Upper lobe of right lung (tissue), 1 donor: ENCODE data around the gene NME2. TPM values are rescaled to one million over a fixed set of nuclear protein-coding genes. Genes with fewer than 3 reads are reported as not detected.
A peak's percentile ranks its signal among the peaks of the same experiment; 100 is the strongest.

Source experiments
- ATAC-seq: fragments of 200-7000 bp; cut with Tn5 transposase; one replicate; pipeline ENCODE4 v1.9.1; 2020; ENCODE audit warnings: mild to moderate bottlenecking, moderate library complexity
- DNase-seq: peaks from one replicate; pipeline ENCODE4 v3.0.0-alpha.2; 2020
- H3K27ac ChIP-seq: fragments of 200-600 bp; one replicate; pipeline ENCODE4 v1.8.0; 2022
- H3K27me3 ChIP-seq: fragments of 200-600 bp; one replicate; pipeline ENCODE4 v1.8.0; 2022; ENCODE audit warnings: mild to moderate bottlenecking
- H3K36me3 ChIP-seq: fragments of 200-600 bp; one replicate; pipeline ENCODE4 v1.8.0; 2022
- H3K4me1 ChIP-seq: fragments of 200-600 bp; one replicate; pipeline ENCODE4 v1.8.0; 2022
- H3K4me3 ChIP-seq: fragments of 200-600 bp; one replicate; pipeline ENCODE4 v1.8.0; 2022; ENCODE audit warnings: mild to moderate bottlenecking
- H3K9me3 ChIP-seq: fragments of 200-600 bp; one replicate; pipeline ENCODE4 v1.8.0; 2022
- CTCF ChIP-seq: fragments of 200-600 bp; IDR thresholded peaks from one replicate; pipeline ENCODE4 v1.8.0; 2022; ENCODE audit warnings: antibody characterized with exemption
- intact Hi-C: fragments of 100-400 bp; cut with DNase I; formaldehyde crosslinking; loops from one replicate; pipeline ENCODE4 v1.11.0; 2022
- total RNA-seq: library from RNA; stranded (reverse); fragmentation: NEBNext Ultra II Directional; extraction: Animal tissue kit (Norgen Biotek cat#: 25700); gene quantifications from one replicate; pipeline ENCODE4 v1.2.1, GENCODE V29; 2021
- donor health status: DM: no; HTN: yes; CAD: no; lungs with severe emphysema.

NME2 gene
- total RNA-seq, 1 donor from 2014 or later: 306 TPM

DNA sequence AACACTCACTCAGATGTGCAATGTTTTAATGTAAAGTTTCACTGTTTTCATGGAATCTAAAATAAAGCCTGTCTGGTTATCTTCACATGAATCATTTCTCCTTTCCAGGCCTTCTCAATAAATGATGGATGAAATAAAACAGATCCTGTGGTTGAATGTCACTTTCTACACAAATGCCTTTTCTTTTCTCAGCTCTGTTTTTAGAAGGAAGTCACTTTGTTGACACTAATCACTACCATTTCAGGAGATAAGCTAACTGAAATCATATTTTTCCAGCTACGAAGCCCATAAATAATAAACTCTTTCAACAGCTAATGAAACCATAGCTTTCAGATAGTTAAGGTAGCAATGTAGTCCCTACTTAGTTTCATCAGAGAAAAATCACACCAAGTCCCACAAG lies 17.9 kb downstream of the NME2 start:
- TF ChIP-seq CTCF: no peak
- H3K4me1 ChIP-seq: no peaks in the 10 kb centered on the region
- DNase-seq: no peak
- H3K4me3 ChIP-seq: no peak overlapping the region
- ATAC-seq: no peak
- H3K9me3 ChIP-seq: no peaks in the 10 kb centered on the region
- H3K27me3 ChIP-seq: no peaks in the 10 kb centered on the region
- H3K36me3 ChIP-seq: peaks cover 74% of the 10 kb centered on the region
- intact Hi-C loops: no loop called here
- no peak overlapping the region for H3K27ac ChIP-seq

- DNase-seq (peak; percentile 40), ATAC-seq (no peak)
- no peak overlapping the region for H3K27ac ChIP-seq
- intact Hi-C loops: no loop called here
- H3K27me3 ChIP-seq: no peaks in the 10 kb centered on the region
- peaks cover 77% of the 10 kb centered on the region for H3K36me3 ChIP-seq
- no peaks in the 10 kb centered on the region for H3K9me3 ChIP-seq
- no peaks in the 10 kb centered on the region for H3K4me1 ChIP-seq
- H3K4me3 ChIP-seq: no peak overlapping the region
- no peak for TF ChIP-seq CTCF
Measured at GRCh38 chr17:51185763-51186332, 19.6 kb downstream of the NME2 start.

DNA sequence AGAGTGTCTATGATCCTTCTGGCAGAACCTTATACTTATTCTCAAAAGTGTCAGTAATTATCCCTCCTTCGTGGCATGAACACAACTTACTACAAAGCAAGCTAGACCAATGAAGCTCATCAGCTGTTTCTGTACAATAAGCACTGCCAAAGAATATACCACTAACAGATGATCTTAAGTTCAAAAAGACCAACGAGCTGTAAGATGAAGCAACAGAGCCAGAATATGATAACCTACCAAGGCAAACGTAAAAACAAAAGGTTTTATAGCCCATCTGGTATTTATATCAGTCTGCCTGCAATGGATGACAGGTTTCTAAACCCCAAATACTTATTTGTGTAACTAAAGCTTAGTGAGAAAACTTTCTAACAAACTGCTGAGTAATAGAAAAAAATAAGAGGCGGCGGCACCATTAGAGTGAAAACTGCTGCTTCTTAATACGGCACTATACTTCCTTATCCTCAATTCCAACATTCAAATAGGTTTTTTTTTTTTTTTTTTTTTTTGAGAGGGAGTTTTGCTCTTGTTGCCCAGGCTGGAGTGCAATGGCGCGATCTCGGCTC lies 22.1 kb downstream of the NME2 start:
- no peak for ATAC-seq
- H3K4me1 ChIP-seq: no peaks in the 10 kb centered on the region
- H3K27ac ChIP-seq: no peak overlapping the region
- H3K36me3 ChIP-seq: peaks cover 81% of the 10 kb centered on the region
- H3K4me3 ChIP-seq: no peak overlapping the region
- DNase-seq: no peak
- TF ChIP-seq CTCF: no peak
- no peaks in the 10 kb centered on the region for H3K27me3 ChIP-seq
- intact Hi-C loops: no loop called here
- H3K9me3 ChIP-seq: no peaks in the 10 kb centered on the region

- intact Hi-C loops: no loop called here
- TF ChIP-seq CTCF: no peak
- Histone ChIP-seq H3K36me3 (peaks cover 80% of the 10 kb centered on the region), H3K27ac (no peak overlapping the region), H3K9me3 (no peaks in the 10 kb centered on the region), H3K27me3 (no peaks in the 10 kb centered on the region), H3K4me1 (no peaks in the 10 kb centered on the region), H3K4me3 (no peak overlapping the region)
- ATAC-seq: no peak
- DNase-seq: no peak
Measured at GRCh38 chr17:51189162-51189561, 23.0 kb downstream of the NME2 start.

DNA sequence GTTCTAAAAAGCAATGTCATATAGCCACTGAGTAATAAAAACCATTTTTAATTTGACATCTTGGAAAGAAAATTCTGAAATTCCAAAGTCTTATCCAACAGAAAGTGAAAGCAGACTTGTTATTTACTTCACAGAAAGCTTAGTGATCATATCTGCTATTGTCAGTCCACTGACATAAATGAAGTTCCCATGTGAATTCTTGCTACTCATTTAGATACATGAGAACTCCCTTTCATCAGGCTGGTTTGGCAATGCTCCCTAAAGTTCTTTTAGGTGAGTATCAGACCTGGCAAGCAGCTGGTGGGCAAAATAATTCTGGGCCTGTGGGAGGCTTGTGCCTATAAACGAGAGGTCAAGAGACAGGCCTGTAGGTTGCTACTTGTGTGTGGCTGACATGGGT lies 23.4 kb downstream of the NME2 start:
- DNase-seq: no peak
- H3K27ac ChIP-seq: no peak overlapping the region
- no peak overlapping the region for H3K4me3 ChIP-seq
- no peaks in the 10 kb centered on the region for H3K27me3 ChIP-seq
- ATAC-seq: no peak
- peaks cover 78% of the 10 kb centered on the region for H3K36me3 ChIP-seq
- H3K9me3 ChIP-seq: no peaks in the 10 kb centered on the region
- intact Hi-C loops: no loop called here
- TF ChIP-seq CTCF: no peak
- no peaks in the 10 kb centered on the region for H3K4me1 ChIP-seq

DNA sequence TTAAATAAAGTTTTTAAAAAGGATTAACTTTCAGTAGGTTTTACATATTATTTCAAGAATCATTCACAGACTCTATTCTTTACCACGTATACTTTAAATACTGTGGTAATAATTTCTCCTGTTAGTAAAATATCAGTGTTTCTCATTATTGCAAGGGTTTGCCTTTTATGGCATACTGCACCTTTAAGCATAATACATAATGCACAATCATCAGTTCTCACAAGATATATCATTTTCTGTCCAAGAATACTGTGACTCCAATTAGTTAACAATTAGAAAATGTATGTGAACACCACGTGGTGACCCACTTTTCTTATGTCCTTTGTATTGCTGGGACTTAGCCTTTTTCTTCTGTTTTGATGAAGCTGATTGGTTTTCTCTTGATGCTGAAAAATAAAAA lies 25.7 kb downstream of the NME2 start:
- DNase-seq: no peak
- Histone ChIP-seq H3K4me3 (no peak overlapping the region), H3K27me3 (no peaks in the 10 kb centered on the region), H3K27ac (no peak overlapping the region), H3K9me3 (no peaks in the 10 kb centered on the region), H3K4me1 (no peaks in the 10 kb centered on the region), H3K36me3 (peaks cover 85% of the 10 kb centered on the region)
- TF ChIP-seq CTCF: no peak
- intact Hi-C loops: no loop called here
- no peak for ATAC-seq
